Measurements from ENCODE around the gene TK2.

GRCh38 chr16:66510298-66510697 is 39.6 kb downstream of the TK2 start:
- TF ChIP-seq CTCF (IDR thresholded peaks at IDR 0.05; ENCODE audit: low read length): no peak
- no peak for TF ChIP-seq EZH2phosphoT487 (IDR thresholded peaks at IDR 0.05; ENCODE audit: low read length)

All from MM.1S (cell line).